Stimulated activated CD4-positive, alpha-beta T cell treated with anti-CD3 and anti-CD28 coated beads, Interleukin-1b, Interleukin-23, amount 100 ng/mL, for 48 hours (primary cell): ENCODE data around the gene CABP1.
"Not testable (repeated sequence)": the region's sequence is repeated elsewhere in the genome, so short reads cannot be mapped to it uniquely, and the experiment has no call there.

Source experiments
- DNase-seq: peaks from one replicate; pipeline ENCODE4 v3.0.0-alpha.2; 2020

Gene CABP1

GRCh38 chr12:120639771-120640721 lies at the start of gene CABP1:
CABP1 (plus strand) TSS chr12:120640626; CDS start chr12:120640686, 60 bp downstream.
- DNase-seq, result peak; percentile 35

GRCh38 chr12:120590741-120591407 lies 49.6 kb upstream of the CABP1 start:
- no peak for DNase-seq

DNA sequence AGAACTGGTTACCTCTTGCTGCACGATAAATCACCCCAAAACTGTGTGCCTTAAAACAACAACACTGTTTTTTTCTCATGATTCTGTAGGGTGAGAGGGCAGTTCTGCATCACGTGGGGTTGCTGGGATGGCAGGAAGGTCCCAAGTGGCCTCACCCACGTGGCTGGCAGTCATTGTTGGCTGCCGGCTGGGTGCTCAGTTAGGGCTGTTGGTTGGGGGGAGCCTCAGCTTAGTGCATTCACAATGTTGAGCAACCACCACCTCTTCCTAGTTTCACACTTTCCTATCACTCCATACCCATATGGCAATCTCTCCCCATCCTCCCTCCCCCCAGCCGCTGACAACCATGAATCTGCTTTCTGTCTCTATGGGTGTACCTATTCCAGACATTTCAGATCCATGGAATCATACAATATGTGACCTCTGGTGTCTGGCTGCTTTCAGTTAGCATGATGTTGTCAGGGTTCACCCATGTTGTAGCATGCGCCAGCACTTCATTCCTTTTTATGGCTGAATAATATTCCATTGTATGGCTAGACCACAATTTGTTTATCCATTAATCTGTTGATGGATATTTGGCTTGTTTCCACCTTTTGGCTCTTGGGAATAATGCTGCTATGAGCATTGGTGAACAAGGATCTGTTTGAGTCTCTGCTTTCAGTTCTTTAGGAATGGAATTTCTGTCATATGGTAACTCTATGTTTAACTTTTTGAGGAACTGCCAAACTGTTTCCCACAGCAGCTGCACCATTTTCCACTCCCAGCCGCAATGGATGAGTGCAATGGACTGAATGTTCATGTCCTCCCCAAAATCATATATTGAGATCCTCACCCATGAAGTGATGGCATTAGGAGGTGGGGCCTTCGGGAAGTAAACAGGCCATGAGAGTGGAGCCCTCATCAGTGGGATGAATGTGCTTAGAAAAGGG lies 48.0 kb upstream of the CABP1 start:
- no peak for DNase-seq

DNA sequence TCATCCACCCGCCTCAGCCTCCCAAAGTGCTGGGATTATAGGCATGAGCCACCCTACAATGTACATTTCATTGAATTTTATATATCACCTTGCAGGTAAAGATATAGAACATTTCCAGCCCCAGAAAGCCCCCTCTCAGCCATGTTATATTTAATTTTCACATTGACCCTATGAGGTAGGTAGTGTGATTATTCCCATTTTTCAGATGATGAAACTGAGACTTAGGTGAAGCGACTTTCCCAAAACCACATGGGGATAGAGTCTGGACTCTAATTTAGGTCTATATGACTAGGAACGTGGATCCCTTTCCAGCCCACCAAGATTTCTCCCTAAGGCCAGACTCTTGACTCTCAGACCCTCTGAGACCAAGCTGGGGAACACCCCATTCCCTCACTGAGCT lies 43.5 kb upstream of the CABP1 start:
- no peak for DNase-seq

DNA sequence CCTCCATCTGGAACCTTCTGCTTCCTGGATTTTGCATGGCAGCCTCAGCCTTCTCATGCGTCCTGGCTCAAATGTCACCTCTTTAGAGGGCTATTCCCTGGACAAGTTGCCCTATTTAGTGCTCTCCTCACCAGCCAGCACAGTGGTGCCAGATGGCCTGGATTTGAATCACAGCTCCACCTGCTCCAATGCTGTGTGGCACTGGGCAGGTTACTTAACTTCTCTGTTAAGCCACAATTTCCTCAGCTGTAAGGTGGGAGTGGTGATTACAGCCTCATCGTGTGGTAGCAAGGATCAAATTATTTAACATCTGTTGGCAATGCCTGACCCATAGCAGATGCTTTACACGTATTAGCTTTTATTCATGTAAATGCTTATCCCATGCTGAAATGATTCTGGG lies 42.6 kb upstream of the CABP1 start:
- no peak for DNase-seq

GRCh38 chr12:120598674-120599463 lies 41.6 kb upstream of the CABP1 start:
- no peak for DNase-seq

DNA sequence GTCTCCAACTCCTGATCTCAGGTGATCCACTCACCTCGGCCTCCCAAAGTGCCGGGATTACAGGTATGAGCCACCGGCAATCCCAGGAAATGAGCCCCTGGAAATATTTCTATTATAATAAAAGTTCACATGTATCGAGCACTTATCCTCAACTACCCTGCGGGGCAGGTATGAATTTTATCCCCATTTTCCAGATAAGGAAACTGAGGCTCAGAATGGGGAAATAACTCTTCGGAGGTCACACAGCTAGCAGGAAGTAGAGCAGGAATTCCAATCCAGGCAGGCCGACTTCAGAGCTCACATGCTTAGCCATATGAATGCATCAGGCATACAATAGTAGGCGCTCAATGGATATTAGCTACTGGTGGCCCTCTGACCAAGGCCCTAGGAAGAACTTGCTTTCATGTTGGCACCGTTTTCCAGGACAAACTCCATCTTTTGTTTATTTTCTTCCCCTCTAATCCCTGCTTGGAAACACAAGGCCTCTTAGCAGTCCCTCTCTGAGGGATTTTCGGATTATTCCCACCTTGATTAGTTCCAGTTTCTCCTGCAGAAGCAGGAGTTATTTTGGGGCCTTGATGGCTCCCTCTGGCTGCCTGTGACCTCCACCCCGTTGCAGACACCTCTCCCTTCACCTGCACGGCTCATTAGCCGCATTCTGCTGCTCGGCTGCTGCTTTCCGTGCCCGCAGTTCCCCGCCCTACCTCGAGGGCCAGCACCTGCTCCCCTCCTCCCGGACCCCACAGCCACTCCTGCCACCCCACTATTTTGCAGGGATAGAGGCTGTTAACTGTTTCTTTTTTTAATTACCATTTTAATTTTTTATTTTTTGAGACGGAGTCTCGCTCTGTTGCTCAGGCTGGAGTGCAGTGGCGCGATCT lies 40.5 kb upstream of the CABP1 start:
- no peak for DNase-seq

DNA sequence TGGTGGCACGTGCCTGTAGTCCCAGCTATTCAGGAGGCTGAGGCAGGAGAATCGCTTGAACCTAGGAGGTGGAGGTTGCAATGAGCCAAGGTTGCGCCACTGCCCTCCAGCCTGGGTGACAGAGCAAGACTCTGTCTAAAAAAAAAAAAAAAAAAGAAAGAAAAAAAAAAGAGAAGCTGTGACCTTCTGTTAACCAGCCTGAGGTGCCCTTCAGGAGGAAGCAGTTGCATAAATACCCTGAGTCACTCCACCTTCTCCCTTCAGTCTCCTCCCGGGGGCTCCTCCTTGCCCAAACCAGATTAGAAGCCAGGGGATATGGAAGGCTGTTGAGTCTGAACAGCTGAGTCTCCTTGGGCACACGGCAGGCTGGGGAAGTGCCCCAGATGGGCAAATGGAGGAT lies 38.0 kb upstream of the CABP1 start:
- DNase-seq, result not testable (repeated sequence)

DNA sequence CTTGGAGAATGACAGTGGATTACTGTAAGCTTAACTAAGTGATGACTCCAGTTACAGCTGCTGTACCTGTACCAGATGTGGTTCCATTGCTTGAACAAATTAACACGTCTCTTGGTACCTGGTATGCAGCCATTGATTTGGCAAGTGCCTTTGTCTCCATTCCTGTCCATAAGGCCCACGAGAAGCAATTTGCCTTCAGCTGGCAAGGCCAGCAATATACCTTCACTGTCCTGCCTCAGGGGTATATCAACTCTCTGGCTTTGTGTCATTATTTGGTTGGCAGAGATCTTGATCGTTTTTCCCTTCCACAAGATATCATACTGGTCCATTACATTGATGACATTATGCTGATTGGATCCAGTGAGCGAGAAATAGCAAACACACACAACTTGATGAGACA lies 29.9 kb upstream of the CABP1 start:
- DNase-seq, result no peak

GRCh38 chr12:120611534-120611933 lies 28.9 kb upstream of the CABP1 start:
- not testable (repeated sequence) for DNase-seq

- no peak for DNase-seq
Observed at GRCh38 chr12:120614848-120615247, 25.6 kb upstream of the CABP1 start.

DNA sequence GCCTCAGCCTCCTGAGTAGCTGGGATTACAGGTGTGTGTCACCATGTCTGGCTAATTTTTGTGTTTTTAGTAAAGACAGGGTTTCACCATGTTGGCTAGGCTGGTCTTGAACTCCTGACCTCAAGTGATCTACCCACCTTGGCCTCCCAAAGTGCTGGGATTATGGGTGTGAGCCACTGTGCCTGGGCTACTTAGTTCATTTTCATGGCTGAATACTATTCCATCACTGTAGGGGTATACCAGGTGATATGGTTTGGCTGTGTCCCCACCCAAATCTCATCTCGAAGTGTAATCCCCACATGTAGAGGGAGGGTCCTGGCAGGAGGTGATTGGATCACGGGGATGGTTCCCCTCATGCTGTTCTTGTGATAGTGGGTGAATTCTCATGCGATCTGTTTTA lies 23.2 kb upstream of the CABP1 start:
- not testable (repeated sequence) for DNase-seq

DNA sequence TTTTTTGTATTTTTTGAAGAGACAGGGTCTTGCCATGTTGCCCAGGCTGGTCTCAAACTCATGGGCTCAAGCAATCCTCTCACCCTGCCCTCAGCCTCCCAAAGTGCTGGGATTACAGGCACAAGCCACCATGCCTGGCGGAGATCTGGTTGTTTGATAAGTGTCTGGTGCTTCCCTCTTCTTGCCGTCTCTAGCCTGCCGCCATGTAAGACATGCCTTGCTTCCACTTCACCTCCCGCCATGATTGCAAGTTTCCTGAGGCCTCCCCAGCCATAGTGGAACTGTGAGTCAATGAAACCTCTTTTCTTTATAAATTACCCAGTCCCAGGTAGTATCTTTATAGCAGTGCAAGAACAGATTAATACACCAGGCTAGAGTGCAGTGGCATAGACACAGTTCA lies 22.7 kb upstream of the CABP1 start:
- not testable (repeated sequence) for DNase-seq

DNA sequence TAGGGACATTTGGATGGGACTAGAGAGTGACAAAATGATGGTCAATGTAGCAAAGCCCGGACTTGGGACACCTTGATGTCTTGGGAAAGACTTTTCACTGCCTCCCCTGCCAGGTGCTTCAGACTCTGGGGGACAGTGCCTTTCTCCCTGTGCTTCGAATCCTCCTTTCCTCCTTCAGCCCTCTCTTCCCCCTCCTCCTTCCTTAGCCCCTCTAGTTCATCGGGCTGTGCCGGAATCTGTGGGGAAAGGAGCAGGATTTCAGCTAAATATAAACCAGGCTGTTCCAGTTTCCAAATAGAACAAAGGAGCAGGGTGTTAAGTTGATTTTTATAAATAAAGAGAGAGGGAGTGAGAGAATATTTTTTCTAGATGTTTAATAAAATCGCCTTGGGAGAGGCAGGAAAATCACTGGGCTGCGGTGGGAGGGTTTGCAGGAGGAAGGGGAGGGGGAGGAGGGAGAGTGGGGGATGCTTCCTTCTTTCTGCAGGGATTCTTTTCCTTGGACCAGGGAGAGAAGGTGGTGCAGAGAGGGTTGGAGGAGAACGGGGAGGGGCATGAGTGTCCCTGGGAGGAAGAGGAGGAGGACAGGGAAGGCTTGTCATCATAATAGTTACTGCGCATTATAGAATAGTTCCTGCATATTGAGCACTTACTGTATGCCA lies 21.3 kb upstream of the CABP1 start:
- DNase-seq, result no peak

- no peak for DNase-seq
Observed at GRCh38 chr12:120620624-120621023, 19.8 kb upstream of the CABP1 start.

- DNase-seq, result peak; percentile 23
Observed at GRCh38 chr12:120625557-120626419, 14.6 kb upstream of the CABP1 start.

DNA sequence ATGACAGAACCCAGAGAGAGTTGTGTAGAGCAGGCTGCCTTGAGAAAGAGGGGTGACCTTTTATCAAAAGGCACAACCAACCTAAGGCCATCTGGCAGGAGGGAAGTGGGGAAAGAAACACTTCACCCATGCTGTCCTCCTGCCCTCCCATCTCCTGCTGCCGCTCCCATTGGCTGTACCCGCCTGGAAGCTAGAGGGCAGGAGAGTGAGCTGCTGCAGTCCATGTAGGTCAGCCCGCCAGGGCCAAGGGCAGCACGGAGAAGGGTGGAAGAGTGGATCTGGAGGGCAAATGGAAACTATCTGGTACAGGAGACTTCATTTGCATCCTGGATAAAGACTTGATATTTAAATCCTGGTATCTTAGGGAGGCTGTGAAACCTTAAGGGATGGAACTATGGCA lies 11.5 kb upstream of the CABP1 start:
- DNase-seq, result no peak

DNA sequence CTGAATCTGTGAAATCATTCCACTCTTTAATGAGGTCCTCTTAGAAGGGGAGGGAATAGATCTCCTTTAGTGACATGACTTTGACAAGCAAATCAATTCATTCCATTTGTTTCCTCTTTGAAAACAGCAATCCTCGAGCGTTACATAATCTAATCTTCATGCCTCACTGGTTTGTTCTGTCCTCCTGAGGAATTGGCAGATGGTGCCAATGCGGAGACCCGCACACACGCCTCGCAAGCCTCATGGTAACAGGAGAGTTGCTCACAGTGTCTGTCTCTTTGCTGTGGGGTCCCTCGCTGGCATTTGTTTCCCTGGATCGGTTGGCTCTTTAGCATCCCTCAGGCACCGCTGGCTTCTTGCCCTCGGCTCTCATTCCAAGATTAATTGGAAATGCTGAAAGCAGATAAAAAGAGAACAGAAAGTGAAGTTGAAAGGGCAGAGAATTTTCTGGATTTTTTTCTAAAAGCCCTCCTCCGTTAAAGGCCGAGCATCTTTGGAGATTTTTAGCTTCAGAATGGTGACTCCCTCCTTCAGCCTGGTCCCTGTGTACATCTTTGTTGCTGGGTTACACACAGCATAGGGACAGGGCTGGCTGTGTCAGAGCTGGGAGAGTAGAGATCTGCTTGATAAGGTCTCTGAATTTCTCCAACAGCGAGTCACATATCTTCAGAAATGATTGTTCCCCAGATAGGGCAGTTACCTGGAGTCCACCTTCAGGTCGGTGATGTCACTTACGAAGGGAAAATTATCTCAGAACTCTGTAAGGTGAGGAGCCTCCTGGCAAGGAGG lies 10.1 kb upstream of the CABP1 start:
- no peak for DNase-seq

GRCh38 chr12:120631097-120631496 lies 9.3 kb upstream of the CABP1 start:
- no peak for DNase-seq
